Measurements from ENCODE around the gene PID1. TPM values are rescaled to one million over a fixed set of nuclear protein-coding genes. Genes with fewer than 3 reads are reported as not detected.

The PID1 gene
- total RNA-seq, 2 donors from 2014 or later = not detected

DNA sequence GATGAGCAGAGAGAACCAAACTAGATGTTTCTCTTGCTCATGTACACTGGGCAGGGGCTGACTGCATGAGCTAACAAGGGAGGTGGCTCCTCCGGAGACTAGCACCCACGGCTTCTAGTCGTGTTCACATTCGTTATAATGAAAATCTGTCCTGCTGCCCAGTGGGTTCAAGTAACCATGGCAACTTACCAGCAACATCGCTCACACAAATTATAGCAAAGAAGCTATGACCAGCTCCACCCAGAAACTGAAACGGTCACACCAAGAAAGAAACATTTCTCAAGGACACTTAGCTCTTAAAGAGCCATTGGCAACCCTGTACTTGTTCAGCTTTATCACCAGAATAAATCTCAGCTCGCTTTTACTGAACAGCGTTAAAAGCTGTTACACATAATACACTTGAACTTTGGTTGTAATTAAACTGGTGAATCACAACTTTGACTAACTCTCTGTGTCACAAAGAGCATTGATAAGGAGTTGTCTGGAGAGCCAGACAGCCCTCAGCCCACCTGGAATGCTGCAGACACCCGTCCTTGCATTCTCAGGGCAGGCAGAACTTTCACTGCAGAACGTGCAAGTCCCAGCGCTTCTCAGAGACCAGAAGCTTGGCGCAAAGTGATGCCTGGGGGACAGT, 141.2 kb downstream of the PID1 start:
- no peak for DNase-seq (ENCODE audit: low spot score)
- no peak for ATAC-seq
- Mint-ChIP-seq H3K27me3 (no peaks in the 10 kb centered on the region), H3K36me3 (no peaks in the 10 kb centered on the region), H3K4me3 (no peak overlapping the region), H3K4me1 (ENCODE audit: low read depth in 2 of 2) (no peaks in the 10 kb centered on the region), H3K27ac (no peak overlapping the region), H3K9me3 (peaks cover 14% of the 10 kb centered on the region)

- ATAC-seq = no peak
- H3K27me3 Mint-ChIP-seq = no peaks in the 10 kb centered on the region
Observed at GRCh38 chr2:229127471-229127870, 143.6 kb downstream of the PID1 start.

DNA sequence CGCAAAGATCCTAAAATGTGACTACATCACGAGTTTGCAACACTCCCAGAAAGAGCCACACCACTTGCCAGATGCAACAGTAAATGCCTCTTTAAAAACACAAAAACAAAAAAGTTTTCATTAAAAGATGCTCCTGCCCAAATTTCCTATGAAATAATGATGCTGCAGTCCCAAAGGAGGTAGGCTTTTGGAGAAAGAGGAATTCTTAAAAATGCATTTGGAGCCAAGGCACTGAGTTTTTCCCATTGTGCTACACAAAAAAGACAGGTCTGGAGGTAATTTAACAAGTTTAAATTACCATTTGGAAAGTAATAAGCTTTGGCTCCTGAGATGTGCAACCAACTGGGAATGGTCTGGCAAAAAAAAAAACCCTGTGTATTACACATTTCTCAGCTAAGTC, 145.0 kb downstream of the PID1 start:
- H3K36me3 Mint-ChIP-seq = no peaks in the 10 kb centered on the region

More at GRCh38 chr2:229127471-229127870, 143.6 kb downstream of the PID1 start:
- no peak overlapping the region for H3K4me3 Mint-ChIP-seq
- H3K4me1 Mint-ChIP-seq (ENCODE audit: low read depth in 2 of 2) = no peaks in the 10 kb centered on the region
- no peak overlapping the region for H3K27ac Mint-ChIP-seq
- no peaks in the 10 kb centered on the region for H3K36me3 Mint-ChIP-seq
- H3K9me3 Mint-ChIP-seq = peaks cover 11% of the 10 kb centered on the region
- DNase-seq (ENCODE audit: low spot score) = no peak

DNA sequence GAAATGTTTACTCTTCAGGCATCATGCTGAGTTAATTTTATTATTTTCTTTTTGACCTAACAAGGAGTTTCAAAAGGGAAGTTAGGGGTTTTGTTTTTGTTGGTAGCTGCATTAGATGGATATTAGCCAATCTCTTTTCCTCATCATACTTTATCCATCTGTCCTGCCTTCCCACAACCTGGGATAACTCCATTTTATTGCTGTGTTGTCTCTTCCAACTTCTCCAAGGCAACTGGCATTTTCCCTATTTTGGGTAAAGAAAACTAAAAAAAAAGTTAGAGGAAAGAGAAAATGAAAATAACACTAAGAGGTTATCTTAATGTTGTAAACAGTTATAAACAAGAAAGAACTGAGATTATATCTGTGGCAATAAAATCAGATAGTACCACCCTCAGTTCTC, 147.0 kb downstream of the PID1 start:
- no peak overlapping the region for H3K4me3 Mint-ChIP-seq

More for the DNA sequence above, 145.0 kb downstream of the PID1 start:
- DNase-seq (ENCODE audit: low spot score) (no peak), ATAC-seq (no peak)
- H3K4me3 Mint-ChIP-seq = no peak overlapping the region
- H3K9me3 Mint-ChIP-seq = peaks cover 8% of the 10 kb centered on the region
- no peaks in the 10 kb centered on the region for H3K4me1 Mint-ChIP-seq (ENCODE audit: low read depth in 2 of 2)
- H3K27ac Mint-ChIP-seq = no peak overlapping the region
- H3K27me3 Mint-ChIP-seq = no peaks in the 10 kb centered on the region

DNA sequence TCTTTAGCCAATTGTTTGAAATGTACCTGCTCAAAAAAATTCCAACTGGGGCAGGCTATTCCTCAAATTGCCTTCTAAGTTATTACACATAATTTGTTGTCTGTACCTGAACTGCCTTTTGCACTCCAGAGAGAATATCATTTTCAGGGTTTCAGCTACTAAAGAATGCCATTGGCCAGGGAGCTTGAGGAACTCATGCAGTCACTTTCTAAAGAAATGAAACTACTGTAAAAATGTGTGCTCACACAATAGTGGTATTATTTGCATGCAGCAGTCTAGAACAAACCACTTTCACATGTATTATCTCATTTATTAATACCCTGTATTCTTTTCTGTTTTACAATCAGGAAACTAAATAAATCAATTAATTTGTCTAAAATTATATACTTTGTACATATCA, 152.2 kb downstream of the PID1 start:
- Mint-ChIP-seq H3K27me3 (no peaks in the 10 kb centered on the region), H3K4me1 (ENCODE audit: low read depth in 2 of 2) (no peaks in the 10 kb centered on the region)
- ATAC-seq = no peak

More for the DNA sequence above, 147.0 kb downstream of the PID1 start:
- Mint-ChIP-seq H3K36me3 (no peaks in the 10 kb centered on the region), H3K9me3 (peaks cover 8% of the 10 kb centered on the region), H3K27me3 (no peaks in the 10 kb centered on the region), H3K4me1 (ENCODE audit: low read depth in 2 of 2) (no peaks in the 10 kb centered on the region), H3K27ac (no peak overlapping the region)
- ATAC-seq (no peak), DNase-seq (ENCODE audit: low spot score) (no peak)

DNA sequence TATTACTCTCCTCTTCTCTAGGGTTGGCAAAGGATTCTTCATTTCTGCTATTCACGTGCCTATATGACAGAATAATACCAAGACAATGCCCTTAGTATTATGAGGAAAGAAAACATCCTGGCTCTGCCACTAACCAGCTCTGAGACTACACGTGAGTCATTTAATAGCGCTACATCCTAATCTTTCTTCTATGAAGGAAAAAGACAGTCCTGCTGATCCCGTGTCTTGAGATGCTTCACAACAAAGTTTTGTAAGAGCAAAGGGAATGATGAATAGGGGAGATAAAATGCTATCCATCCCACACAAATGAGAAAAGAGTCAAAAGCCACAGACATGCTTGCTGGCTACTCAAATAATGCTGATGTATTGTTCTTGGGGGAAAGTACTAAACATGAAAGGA, 152.8 kb downstream of the PID1 start:
- Mint-ChIP-seq H3K27me3 (no peaks in the 10 kb centered on the region), H3K4me3 (no peak overlapping the region), H3K9me3 (peaks cover 7% of the 10 kb centered on the region), H3K27ac (no peak overlapping the region), H3K4me1 (ENCODE audit: low read depth in 2 of 2) (no peaks in the 10 kb centered on the region), H3K36me3 (no peaks in the 10 kb centered on the region)
- no peak for DNase-seq (ENCODE audit: low spot score)
- no peak for ATAC-seq

More for the DNA sequence above, 152.2 kb downstream of the PID1 start:
- H3K36me3 Mint-ChIP-seq = no peaks in the 10 kb centered on the region
- peaks cover 6% of the 10 kb centered on the region for H3K9me3 Mint-ChIP-seq
- no peak for DNase-seq (ENCODE audit: low spot score)
- no peak overlapping the region for H3K27ac Mint-ChIP-seq
- no peak overlapping the region for H3K4me3 Mint-ChIP-seq

- Mint-ChIP-seq H3K4me1 (ENCODE audit: low read depth in 2 of 2) (no peaks in the 10 kb centered on the region), H3K36me3 (no peaks in the 10 kb centered on the region), H3K9me3 (peaks cover 11% of the 10 kb centered on the region), H3K27ac (no peak overlapping the region), H3K27me3 (no peaks in the 10 kb centered on the region), H3K4me3 (no peak overlapping the region)
- DNase-seq (ENCODE audit: low spot score) (no peak), ATAC-seq (no peak)
Observed at GRCh38 chr2:229111744-229112143, 159.3 kb downstream of the PID1 start.

GRCh38 chr2:229109195-229109594, 161.9 kb downstream of the PID1 start:
- no peak for ATAC-seq
- no peak for DNase-seq (ENCODE audit: low spot score)
- Mint-ChIP-seq H3K4me1 (ENCODE audit: low read depth in 2 of 2) (no peaks in the 10 kb centered on the region), H3K4me3 (no peak overlapping the region), H3K27me3 (no peaks in the 10 kb centered on the region), H3K9me3 (peaks cover 8% of the 10 kb centered on the region), H3K36me3 (no peaks in the 10 kb centered on the region), H3K27ac (no peak overlapping the region)

DNA sequence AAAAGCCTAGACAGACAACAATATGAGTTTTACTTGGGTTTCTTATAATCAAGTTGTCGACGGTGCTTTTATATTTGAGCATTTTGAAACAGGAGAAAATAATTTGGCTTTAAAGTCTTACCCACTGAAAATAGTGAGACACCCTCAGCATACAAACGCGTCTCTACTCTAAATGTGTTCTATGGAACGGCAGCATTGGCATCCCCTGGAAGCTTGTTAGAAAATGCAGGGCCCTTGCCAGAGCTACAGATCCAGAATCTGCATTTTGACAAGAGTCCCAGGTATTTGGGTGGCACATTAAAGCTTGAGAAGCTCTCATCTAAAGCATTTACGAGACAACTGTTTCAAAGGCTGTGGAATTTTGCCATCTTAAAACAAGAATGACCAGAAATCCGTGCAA, 163.5 kb downstream of the PID1 start:
- ATAC-seq = no peak
- Mint-ChIP-seq H3K4me1 (ENCODE audit: low read depth in 2 of 2) (no peaks in the 10 kb centered on the region), H3K9me3 (peaks cover 4% of the 10 kb centered on the region), H3K27me3 (no peaks in the 10 kb centered on the region), H3K27ac (no peak overlapping the region), H3K36me3 (no peaks in the 10 kb centered on the region), H3K4me3 (no peak overlapping the region)
- no peak for DNase-seq (ENCODE audit: low spot score)

GRCh38 chr2:229104974-229105387, 166.1 kb downstream of the PID1 start:
- no peak for ATAC-seq
- Mint-ChIP-seq H3K9me3 (no peaks in the 10 kb centered on the region), H3K4me1 (ENCODE audit: low read depth in 2 of 2) (no peaks in the 10 kb centered on the region), H3K4me3 (no peak overlapping the region), H3K36me3 (no peaks in the 10 kb centered on the region), H3K27ac (no peak overlapping the region), H3K27me3 (no peaks in the 10 kb centered on the region)
- no peak for DNase-seq (ENCODE audit: low spot score)

DNA sequence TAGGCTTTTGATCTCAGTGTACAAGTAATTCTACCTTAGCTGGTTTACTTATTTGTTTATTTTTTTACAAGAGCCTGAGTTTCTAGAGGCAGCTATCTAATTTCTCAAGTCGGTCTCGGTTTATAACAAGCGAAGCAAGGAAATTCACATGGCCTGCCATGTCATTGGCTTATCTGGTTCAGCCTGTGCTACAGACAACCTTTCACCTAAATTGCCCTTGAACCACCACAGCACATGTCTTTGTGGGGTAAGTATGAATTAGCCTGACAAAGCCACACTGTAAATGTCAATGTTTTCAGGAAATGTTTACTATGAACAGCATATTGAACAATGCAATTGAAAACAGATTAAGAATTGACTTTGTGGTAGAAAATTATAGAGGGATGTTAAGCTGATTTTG, 167.1 kb downstream of the PID1 start:
- H3K4me3 Mint-ChIP-seq = no peak overlapping the region
- H3K27me3 Mint-ChIP-seq = no peaks in the 10 kb centered on the region
- no peak overlapping the region for H3K27ac Mint-ChIP-seq
- no peaks in the 10 kb centered on the region for H3K4me1 Mint-ChIP-seq (ENCODE audit: low read depth in 2 of 2)
- ATAC-seq (no peak), DNase-seq (ENCODE audit: low spot score) (no peak)
- no peaks in the 10 kb centered on the region for H3K36me3 Mint-ChIP-seq
- no peaks in the 10 kb centered on the region for H3K9me3 Mint-ChIP-seq

DNA sequence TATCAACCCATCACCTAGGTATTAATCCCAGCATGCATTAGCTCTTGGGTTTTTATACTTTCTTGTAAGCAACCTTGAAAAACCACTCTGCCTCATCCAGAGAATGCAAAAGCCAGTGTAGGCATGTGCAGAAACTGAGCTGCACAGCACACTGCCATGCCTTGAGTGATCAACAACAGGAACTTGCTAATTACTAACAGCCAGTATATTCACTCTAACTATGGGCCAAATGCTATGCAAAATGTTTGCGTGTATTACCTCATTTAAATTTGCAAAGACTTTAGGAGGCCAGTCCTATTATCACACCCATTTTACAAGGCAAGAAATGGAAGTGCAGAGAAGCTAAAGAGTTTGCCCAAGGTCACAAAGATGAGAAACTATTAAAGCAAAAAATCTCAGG, 169.8 kb downstream of the PID1 start:
- H3K4me1 Mint-ChIP-seq (ENCODE audit: low read depth in 2 of 2) = no peaks in the 10 kb centered on the region
- no peak overlapping the region for H3K4me3 Mint-ChIP-seq
- H3K27ac Mint-ChIP-seq = no peak overlapping the region
- DNase-seq (ENCODE audit: low spot score) (no peak), ATAC-seq (no peak)
- H3K36me3 Mint-ChIP-seq = no peaks in the 10 kb centered on the region
- H3K9me3 Mint-ChIP-seq = no peaks in the 10 kb centered on the region
- H3K27me3 Mint-ChIP-seq = no peaks in the 10 kb centered on the region

- H3K27ac Mint-ChIP-seq = no peak overlapping the region
- DNase-seq (ENCODE audit: low spot score) = no peak
- no peaks in the 10 kb centered on the region for H3K36me3 Mint-ChIP-seq
- no peaks in the 10 kb centered on the region for H3K27me3 Mint-ChIP-seq
- H3K4me3 Mint-ChIP-seq = no peak overlapping the region
- H3K4me1 Mint-ChIP-seq (ENCODE audit: low read depth in 2 of 2) = no peaks in the 10 kb centered on the region
- ATAC-seq = no peak
- H3K9me3 Mint-ChIP-seq = peaks cover 5% of the 10 kb centered on the region
Observed at GRCh38 chr2:229099231-229099630, 171.9 kb downstream of the PID1 start.

DNA sequence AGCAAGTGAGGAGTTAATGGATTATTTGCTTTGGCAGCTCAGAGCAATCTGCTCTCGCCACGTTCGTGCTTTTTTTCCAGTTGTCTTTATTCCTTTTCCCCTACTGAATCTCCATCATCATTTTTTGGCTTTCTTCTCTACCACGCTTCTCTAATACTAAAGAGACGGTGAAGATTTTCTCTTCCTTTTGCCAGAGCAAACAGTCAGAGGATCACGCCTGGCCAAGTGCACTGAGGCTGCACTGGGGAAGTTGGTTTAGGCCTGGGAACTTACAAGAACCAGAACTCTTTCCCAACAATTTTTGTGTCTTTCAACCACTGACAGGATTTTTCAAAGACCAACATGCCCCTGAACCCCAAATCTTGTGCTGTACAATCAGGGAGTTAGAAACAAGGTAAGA, 172.3 kb downstream of the PID1 start:
- ATAC-seq = no peak
- Mint-ChIP-seq H3K4me3 (no peak overlapping the region), H3K27me3 (no peaks in the 10 kb centered on the region), H3K36me3 (no peaks in the 10 kb centered on the region), H3K27ac (no peak overlapping the region), H3K9me3 (peaks cover 9% of the 10 kb centered on the region), H3K4me1 (ENCODE audit: low read depth in 2 of 2) (no peaks in the 10 kb centered on the region)
- no peak for DNase-seq (ENCODE audit: low spot score)

DNA sequence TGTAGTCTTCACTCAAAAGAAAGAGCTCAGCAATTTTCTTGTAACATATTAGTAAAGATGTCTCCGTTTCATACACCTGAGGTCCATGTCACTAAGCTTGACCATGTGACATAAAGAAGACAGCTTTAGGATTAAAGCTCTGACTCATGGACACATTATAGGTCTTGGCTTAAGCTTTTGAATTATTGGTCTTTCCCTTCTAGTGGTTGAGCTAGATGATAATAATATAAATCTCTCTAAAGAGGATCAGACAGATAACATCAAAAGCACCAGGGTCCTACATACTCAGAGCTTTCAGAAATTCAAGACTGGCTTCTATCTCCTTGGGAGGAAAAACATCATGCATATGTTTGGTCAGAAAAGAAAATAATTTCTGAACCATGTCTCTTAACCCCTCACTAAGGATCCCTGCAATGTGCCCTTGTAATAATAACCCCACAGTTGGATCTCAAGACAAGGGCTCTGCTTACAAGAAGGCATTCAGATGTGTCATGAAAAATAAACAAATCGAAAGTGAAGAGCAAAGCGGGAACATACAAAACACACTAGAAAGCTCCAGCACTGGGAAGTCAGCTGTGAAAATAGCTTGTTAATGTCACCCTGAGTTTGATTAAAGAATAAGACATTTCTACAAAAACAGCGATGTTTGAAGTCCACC, 174.5 kb downstream of the PID1 start:
- DNase-seq (ENCODE audit: low spot score) (no peak), ATAC-seq (no peak)
- Mint-ChIP-seq H3K9me3 (peaks cover 18% of the 10 kb centered on the region), H3K27ac (no peak overlapping the region), H3K4me1 (ENCODE audit: low read depth in 2 of 2) (no peaks in the 10 kb centered on the region), H3K36me3 (no peaks in the 10 kb centered on the region), H3K4me3 (no peak overlapping the region), H3K27me3 (no peaks in the 10 kb centered on the region)

Measured in natural killer cell treated with Interleukin-12 subunit alpha and Interleukin-12 subunit beta and Interleukin-15 and Interleukin-18, amount 100 ng/mL, for 72 hours (primary cell).